Dedifferentiated amniotic fluid mesenchymal stem cell (primary cell): ENCODE data around the gene SCGB3A2.

Source experiments
- DNase-seq: peaks from one replicate; pipeline ENCODE4 v3.0.0-alpha.2; 2016; ENCODE audit errors: extremely low spot score

Gene SCGB3A2

DNA sequence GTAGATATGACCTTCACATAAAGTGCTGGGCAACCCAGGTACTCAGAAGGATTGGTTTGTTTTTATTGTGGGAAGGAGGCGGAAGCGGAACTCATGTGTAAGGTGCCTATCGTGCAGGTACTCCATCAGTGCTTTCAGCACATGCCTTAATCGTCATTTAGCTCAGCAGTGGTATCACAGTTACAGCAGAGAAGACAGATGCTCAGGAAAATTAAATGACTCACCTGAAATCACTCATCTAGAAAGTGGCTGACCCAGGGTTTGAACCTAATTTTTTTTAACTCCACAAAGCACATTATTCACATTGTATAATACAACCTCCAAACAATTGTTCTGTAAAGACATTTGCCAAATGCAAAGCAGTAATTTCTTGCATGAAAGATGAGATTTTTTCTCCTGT, 25.6 kb downstream of the SCGB3A2 start:
- no peak for DNase-seq

DNA sequence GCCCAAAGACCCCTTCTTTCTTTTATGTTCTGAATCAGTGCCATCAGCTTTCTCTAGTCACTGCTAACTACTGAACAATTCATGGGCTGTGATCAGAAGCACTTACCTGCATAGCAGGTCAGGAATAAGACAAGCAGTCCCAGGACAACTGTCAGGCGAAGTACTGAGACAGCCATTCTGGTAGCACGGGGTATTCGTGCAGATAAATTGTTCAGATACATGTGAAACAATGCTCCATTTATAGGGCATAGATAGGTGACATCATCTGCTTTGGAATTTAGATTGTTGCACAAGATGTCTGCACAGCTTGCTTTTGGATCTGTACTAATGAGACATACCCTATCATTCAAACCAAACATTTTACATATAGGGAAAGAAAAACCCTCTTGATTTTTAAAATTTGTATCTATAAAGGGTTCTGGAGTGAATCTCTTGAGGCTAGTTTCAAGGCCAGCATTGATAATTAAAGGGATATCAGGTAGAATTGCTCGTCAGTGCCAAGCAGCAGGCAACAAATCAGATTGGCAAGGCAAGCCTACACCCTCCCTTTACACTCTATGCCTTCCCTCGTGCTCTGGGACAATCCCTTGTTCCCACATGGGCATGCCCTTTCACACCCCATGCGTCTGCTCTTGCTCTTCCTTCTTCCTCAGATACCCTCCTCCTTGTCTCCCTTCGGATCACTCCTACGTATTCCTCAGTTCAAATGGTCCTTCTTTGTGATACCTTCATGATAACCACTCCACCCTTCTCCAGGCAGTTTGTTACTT, 28.0 kb downstream of the SCGB3A2 start, which contains the start of gene C5orf46:
Gene C5orf46 (minus strand): TSS at position 213 of the 770 bp plus-strand sequence. CDS start 37 bp downstream, at position 176.
- peak; percentile 51 for DNase-seq

DNA sequence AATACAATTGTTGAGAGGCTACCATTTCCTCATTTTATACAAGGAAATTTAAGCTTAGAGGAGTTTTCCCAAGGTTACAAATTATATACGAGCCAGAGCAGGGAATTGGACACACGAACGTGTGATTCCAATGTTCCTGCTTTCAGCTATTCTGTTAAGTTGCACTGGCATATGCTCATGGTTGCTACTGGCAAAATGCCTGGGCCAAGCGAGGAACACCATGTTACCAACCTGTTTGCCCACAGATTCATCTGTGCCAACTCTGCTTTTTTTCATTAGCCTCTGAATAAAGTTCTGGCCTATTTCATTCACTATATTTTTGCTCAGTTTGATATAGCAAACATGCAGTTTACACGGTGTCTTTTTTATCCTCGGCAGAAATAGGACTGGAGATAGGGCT, 32.9 kb downstream of the SCGB3A2 start:
- DNase-seq: no peak

DNA sequence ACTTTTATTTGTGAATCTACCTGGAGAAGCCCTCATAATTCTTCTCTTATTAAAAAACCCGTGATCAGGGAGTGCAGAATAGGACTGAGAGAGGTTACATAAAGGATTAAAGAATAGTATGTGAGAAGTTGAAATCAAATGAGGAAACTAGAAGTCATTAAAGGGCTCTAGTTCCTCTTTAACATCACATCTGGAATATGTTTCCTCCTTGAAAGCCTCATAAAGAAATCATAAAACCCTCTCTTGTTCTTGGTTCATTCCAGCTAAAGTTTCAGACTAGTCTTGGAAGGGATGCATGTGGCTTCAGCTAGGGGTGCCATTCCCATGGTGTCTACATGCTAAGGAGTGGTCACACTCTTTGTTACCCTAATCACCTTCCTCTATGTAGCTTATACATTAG, 33.5 kb downstream of the SCGB3A2 start:
- DNase-seq: no peak

DNA sequence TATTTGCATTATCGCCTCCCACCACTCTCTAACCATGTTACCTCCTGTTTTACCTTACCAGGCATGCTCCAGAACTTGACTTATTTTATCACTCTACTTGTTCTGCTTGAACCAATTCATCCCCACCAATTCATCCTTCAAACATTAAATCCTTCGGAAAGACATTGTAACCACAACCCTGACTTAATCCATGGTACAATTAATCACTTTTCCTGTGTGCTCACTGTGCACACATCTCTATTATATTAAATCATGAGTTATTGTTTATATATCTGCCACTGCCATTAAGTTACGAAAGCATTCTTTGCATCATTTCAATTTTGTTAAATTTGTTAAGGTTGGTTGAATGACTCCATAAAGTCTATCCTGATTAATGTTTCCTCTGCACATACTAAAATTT, 35.3 kb downstream of the SCGB3A2 start:
- DNase-seq: no peak

DNA sequence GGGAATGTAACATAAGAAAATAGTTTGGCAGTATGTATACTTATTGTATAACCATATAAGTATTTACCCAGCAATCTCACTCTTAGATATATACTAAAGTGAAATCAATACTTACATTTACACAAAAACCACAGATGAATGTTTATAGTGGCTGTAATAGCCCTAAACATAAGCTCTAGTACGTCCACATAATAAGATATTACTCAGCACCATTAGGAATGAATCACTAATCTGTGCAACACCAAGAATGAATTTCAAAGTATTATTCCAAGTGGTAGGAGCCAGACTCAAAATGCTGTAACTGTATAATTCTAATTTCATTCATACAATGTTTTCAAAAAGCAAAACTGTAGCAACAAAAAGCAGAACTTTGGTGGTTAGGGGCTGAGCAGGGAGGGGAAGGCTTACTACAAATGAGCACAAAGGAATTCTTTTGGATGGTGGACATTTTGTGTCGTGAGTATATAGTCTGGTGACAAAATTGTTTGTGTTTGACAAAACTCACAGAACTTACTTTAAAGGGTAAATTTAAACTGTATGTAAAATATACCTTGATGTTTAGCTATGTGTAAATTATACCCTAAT, 39.7 kb downstream of the SCGB3A2 start:
- no peak for DNase-seq

DNA sequence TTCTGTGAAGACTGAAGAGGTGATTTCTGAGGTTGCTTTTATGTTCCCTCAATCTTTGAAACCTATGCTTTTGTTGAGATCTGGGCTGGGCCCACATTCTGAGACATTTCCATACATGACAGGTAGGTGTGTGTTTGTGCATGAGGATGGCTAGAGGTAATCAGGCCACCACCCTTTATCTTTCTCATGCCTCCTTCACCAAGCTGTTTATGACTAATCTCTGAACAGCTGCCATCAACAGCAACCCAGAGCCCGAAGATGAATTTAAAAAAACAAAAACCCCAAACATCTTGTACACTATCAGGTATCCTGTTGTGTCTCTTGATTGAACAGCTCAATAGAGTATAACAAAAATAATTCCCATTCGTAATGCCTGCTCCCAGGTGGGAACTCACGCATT, 40.4 kb downstream of the SCGB3A2 start:
- no peak for DNase-seq

DNA sequence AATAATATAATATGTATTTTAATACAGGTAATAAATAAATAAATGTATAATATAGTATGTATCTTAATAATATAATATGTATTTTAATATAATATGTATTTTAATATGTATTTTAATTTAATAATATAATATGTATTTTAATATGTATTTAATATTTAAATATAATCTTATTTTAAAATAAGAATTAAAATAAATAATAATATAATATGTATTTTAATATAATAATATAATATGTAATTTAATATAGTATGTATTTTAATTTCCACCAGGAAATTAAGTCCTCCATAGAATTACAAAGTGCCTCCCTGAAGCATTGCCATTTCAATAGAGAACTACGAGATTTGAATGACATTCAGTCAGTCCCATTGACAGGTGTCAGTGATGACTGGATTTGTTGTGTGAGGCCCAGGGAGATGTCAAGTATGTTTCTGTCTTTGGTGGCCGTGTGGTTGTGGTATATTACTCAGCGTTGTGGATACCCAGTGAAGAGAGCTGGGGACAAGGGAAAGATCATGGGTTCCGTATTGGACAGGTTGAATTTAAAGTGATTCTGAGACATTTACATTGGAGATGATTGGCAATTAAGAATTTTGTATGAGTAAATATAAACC, 42.0 kb downstream of the SCGB3A2 start:
- DNase-seq: no peak

DNA sequence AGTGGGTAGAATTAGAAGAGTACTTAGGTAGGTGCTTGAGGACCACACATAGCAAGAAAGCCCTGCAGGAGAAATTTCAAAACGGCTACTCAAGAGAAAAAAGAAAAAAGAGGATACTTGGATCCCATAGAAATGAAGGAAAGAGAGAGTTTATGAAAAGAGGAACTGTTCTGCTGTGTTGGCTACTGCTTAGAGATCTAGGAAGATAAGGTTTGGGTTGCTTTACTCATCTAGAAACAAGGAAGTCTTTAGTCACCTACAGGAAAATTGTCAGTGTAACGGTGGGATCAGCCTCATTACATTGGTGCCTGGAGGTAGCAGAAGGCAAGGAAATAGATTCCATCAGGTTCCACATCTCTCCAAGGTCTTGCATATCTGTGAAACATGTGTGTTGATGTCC, 42.6 kb downstream of the SCGB3A2 start:
- no peak for DNase-seq

DNA sequence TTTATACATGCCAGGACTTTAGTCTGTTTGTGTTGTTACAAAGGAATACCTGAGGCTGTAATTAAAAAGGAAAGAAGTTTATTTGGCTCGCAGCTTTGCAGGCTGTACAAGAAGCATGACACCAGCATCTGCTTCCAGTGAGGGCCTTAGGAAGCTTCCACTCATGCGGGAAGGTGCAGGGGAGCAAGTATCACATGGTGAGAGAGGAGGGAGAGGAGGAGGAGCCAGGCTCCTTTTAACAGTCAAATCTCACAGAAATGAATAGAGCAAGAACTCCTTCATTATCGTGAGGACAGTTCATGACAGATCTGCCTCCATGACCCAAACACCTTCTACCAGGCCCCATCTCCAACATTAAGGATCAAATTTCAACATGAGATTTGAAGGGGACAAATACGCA, 46.5 kb downstream of the SCGB3A2 start:
- no peak for DNase-seq

DNA sequence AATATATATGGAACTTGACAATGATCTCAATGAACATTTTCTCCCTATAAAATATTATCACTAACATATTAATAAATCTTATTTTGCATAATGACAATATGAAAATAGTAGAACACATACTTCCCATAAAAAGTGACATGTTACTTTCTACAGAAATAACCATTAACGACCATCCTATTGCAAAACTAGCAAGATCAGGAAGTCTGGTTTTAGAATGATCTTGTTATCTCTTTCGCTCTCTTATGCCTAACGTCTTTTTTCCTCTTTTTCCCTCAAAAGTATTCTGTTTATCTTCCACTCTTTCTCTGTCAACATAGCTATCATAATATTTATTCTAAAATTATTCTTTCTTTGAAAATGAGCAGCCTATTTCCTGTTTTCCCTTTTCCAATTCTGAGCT, 49.4 kb downstream of the SCGB3A2 start:
- no peak for DNase-seq

DNA sequence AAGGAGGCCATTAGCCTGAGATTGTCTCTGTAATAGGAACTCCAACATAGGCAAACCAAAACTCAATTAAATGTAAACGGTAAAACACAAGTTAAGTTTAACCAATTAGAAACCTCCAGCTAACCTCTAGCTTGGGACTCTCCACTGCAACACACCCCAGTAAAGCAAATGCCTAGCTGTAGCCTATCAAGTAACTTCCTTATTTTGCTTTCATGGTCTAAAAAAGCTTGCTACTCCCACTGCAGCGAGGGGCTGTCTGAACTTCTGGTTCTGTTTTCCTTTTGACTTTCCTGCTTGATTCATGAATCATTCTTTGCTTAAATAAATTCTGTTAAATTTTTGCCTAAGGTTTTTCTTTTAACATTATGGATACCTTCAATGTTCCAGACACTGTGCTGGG, 52.3 kb downstream of the SCGB3A2 start:
- no peak for DNase-seq
